ENCODE data around the gene VPS54. TPM values are rescaled to one million over a fixed set of nuclear protein-coding genes. Genes with fewer than 3 reads are reported as not detected.

The VPS54 gene
- total RNA-seq, 2 experiments from 2014 or later: 13.4 to 14.3 TPM

GRCh38 chr2:63893163-63893562, 126.1 kb downstream of the VPS54 start:
- ATAC-seq (no peak), DNase-seq (no peak)
- Mint-ChIP-seq H3K27me3 (ENCODE audit: low read depth) (no peaks in the 10 kb centered on the region), H3K36me3 (ENCODE audit: low read depth) (peaks cover 58% of the 10 kb centered on the region), H3K4me1 (ENCODE audit: low read depth) (no peaks in the 10 kb centered on the region), H3K27ac (no peak overlapping the region), H3K9me3 (ENCODE audit: insufficient read depth) (no peaks in the 10 kb centered on the region), H3K4me3 (no peak overlapping the region)
- POLR2A ChIA-PET: no interaction called here
- CTCF ChIA-PET: interaction anchor here (1.3 kb wide), 1 partner anchor 32 kb away, joined by 5 read pairs; no protein-coding TSS in a partner anchor

- Mint-ChIP-seq H3K27ac (no peak overlapping the region), H3K36me3 (ENCODE audit: low read depth) (peaks cover 57% of the 10 kb centered on the region)
- POLR2A ChIA-PET: no interaction called here
These were observed 127.7 kb downstream of the VPS54 start for GRCh38 chr2:63891488-63892030.

GRCh38 chr2:63890678-63891077, 128.6 kb downstream of the VPS54 start:
- CTCF ChIA-PET: interaction anchor here (0.7 to 1.8 kb wide), 5 partner anchors 9 to 192 kb away, joined by 3 to 6 read pairs (median 5); no protein-coding TSS in a partner anchor
- no peak overlapping the region for H3K4me3 Mint-ChIP-seq
- DNase-seq: no peak
- H3K4me1 Mint-ChIP-seq (ENCODE audit: low read depth): no peaks in the 10 kb centered on the region
- H3K36me3 Mint-ChIP-seq (ENCODE audit: low read depth): peaks cover 55% of the 10 kb centered on the region
- no peaks in the 10 kb centered on the region for H3K27me3 Mint-ChIP-seq (ENCODE audit: low read depth)
- H3K9me3 Mint-ChIP-seq (ENCODE audit: insufficient read depth): no peaks in the 10 kb centered on the region
- POLR2A ChIA-PET: no interaction called here
- ATAC-seq: no peak
- no peak overlapping the region for H3K27ac Mint-ChIP-seq

More at GRCh38 chr2:63891488-63892030, 127.7 kb downstream of the VPS54 start:
- no peaks in the 10 kb centered on the region for H3K4me1 Mint-ChIP-seq (ENCODE audit: low read depth)
- CTCF ChIA-PET: interaction anchor here (0.6 to 1.2 kb wide), 2 partner anchors 14 to 193 kb away, joined by 3 read pairs; no protein-coding TSS in a partner anchor
- DNase-seq: no peak
- H3K27me3 Mint-ChIP-seq (ENCODE audit: low read depth): no peaks in the 10 kb centered on the region
- H3K4me3 Mint-ChIP-seq: no peak overlapping the region
- no peaks in the 10 kb centered on the region for H3K9me3 Mint-ChIP-seq (ENCODE audit: insufficient read depth)
- ATAC-seq: no peak

GRCh38 chr2:63888490-63889402, 130.5 kb downstream of the VPS54 start:
- Mint-ChIP-seq H3K27ac (peak overlapping the region; percentile 24), H3K4me1 (ENCODE audit: low read depth) (no peaks in the 10 kb centered on the region), H3K36me3 (ENCODE audit: low read depth) (peaks cover 60% of the 10 kb centered on the region), H3K9me3 (ENCODE audit: insufficient read depth) (no peaks in the 10 kb centered on the region), H3K4me3 (no peak overlapping the region), H3K27me3 (ENCODE audit: low read depth) (no peaks in the 10 kb centered on the region)
- peak; percentile 74 for ATAC-seq
- ChIA-PET CTCF (interaction anchor here (0.9 to 1.8 kb wide), 6 partner anchors 24 to 196 kb away, joined by 3 to 6 read pairs (median 4); no protein-coding TSS in a partner anchor), POLR2A (no interaction called here)
- peak; percentile 60 for DNase-seq

- peaks cover 60% of the 10 kb centered on the region for H3K36me3 Mint-ChIP-seq (ENCODE audit: low read depth)
These were observed 131.2 kb downstream of the VPS54 start for GRCh38 chr2:63888053-63888452.

GRCh38 chr2:63886445-63886844, 132.8 kb downstream of the VPS54 start:
- Mint-ChIP-seq H3K27ac (no peak overlapping the region), H3K9me3 (ENCODE audit: insufficient read depth) (no peaks in the 10 kb centered on the region), H3K4me3 (no peak overlapping the region), H3K4me1 (ENCODE audit: low read depth) (peaks cover 5% of the 10 kb centered on the region), H3K27me3 (ENCODE audit: low read depth) (no peaks in the 10 kb centered on the region), H3K36me3 (ENCODE audit: low read depth) (peaks cover 63% of the 10 kb centered on the region)
- POLR2A ChIA-PET: no interaction called here
- no peak for DNase-seq
- ATAC-seq: no peak
- CTCF ChIA-PET: interaction anchor here (1.0 kb wide), 1 partner anchor 13 kb away, joined by 3 read pairs; no protein-coding TSS in a partner anchor

More at GRCh38 chr2:63888053-63888452, 131.2 kb downstream of the VPS54 start:
- ATAC-seq: no peak
- no peaks in the 10 kb centered on the region for H3K4me1 Mint-ChIP-seq (ENCODE audit: low read depth)
- peak overlapping the region; percentile 4 for H3K27ac Mint-ChIP-seq
- H3K9me3 Mint-ChIP-seq (ENCODE audit: insufficient read depth): no peaks in the 10 kb centered on the region
- H3K4me3 Mint-ChIP-seq: no peak overlapping the region
- no peak for DNase-seq
- no peaks in the 10 kb centered on the region for H3K27me3 Mint-ChIP-seq (ENCODE audit: low read depth)
- ChIA-PET CTCF (interaction anchor here (1.1 kb wide), 1 partner anchor 26 kb away, joined by 3 read pairs; no protein-coding TSS in a partner anchor), POLR2A (no interaction called here)

GRCh38 chr2:63882395-63883105, 136.7 kb downstream of the VPS54 start:
- ATAC-seq: no peak
- POLR2A ChIA-PET: interaction anchor here (0.8 kb wide), 1 partner anchor 41 kb away, joined by 4 read pairs; the partner anchor contains the start of gene UGP2
- no peaks in the 10 kb centered on the region for H3K9me3 Mint-ChIP-seq (ENCODE audit: insufficient read depth)

GRCh38 chr2:63881205-63881604, 138.0 kb downstream of the VPS54 start:
- Mint-ChIP-seq H3K4me3 (no peak overlapping the region), H3K9me3 (ENCODE audit: insufficient read depth) (no peaks in the 10 kb centered on the region), H3K36me3 (ENCODE audit: low read depth) (peaks cover 61% of the 10 kb centered on the region), H3K27ac (no peak overlapping the region), H3K4me1 (ENCODE audit: low read depth) (peaks cover 14% of the 10 kb centered on the region), H3K27me3 (ENCODE audit: low read depth) (no peaks in the 10 kb centered on the region)
- POLR2A ChIA-PET: no interaction called here
- ATAC-seq (no peak), DNase-seq (no peak)
- CTCF ChIA-PET: no interaction called here

More at GRCh38 chr2:63882395-63883105, 136.7 kb downstream of the VPS54 start:
- H3K36me3 Mint-ChIP-seq (ENCODE audit: low read depth): peaks cover 55% of the 10 kb centered on the region
- peaks cover 12% of the 10 kb centered on the region for H3K4me1 Mint-ChIP-seq (ENCODE audit: low read depth)
- no peak overlapping the region for H3K4me3 Mint-ChIP-seq
- CTCF ChIA-PET: interaction anchor here (1.2 to 1.5 kb wide), 2 partner anchors 11 to 14 kb away, joined by 3 to 4 read pairs; no protein-coding TSS in a partner anchor
- peak overlapping the region; percentile 7 for H3K27ac Mint-ChIP-seq
- DNase-seq: no peak
- no peaks in the 10 kb centered on the region for H3K27me3 Mint-ChIP-seq (ENCODE audit: low read depth)

GRCh38 chr2:63880625-63881024, 138.6 kb downstream of the VPS54 start:
- no peaks in the 10 kb centered on the region for H3K9me3 Mint-ChIP-seq (ENCODE audit: insufficient read depth)
- ATAC-seq (no peak), DNase-seq (no peak)
- ChIA-PET CTCF (no interaction called here), POLR2A (no interaction called here)
- no peak overlapping the region for H3K4me3 Mint-ChIP-seq
- H3K27me3 Mint-ChIP-seq (ENCODE audit: low read depth): no peaks in the 10 kb centered on the region
- H3K36me3 Mint-ChIP-seq (ENCODE audit: low read depth): peaks cover 64% of the 10 kb centered on the region
- H3K4me1 Mint-ChIP-seq (ENCODE audit: low read depth): peaks cover 18% of the 10 kb centered on the region
- H3K27ac Mint-ChIP-seq: no peak overlapping the region

GRCh38 chr2:63879876-63880433, 139.3 kb downstream of the VPS54 start:
- H3K27me3 Mint-ChIP-seq (ENCODE audit: low read depth): no peaks in the 10 kb centered on the region
- peaks cover 19% of the 10 kb centered on the region for H3K4me1 Mint-ChIP-seq (ENCODE audit: low read depth)
- H3K36me3 Mint-ChIP-seq (ENCODE audit: low read depth): peaks cover 64% of the 10 kb centered on the region
- DNase-seq: no peak
- no peak overlapping the region for H3K4me3 Mint-ChIP-seq
- ChIA-PET POLR2A (no interaction called here), CTCF (no interaction called here)
- ATAC-seq: no peak
- no peaks in the 10 kb centered on the region for H3K9me3 Mint-ChIP-seq (ENCODE audit: insufficient read depth)
- no peak overlapping the region for H3K27ac Mint-ChIP-seq

GRCh38 chr2:63878486-63878885, 140.7 kb downstream of the VPS54 start:
- ATAC-seq (no peak), DNase-seq (no peak)
- peaks cover 67% of the 10 kb centered on the region for H3K36me3 Mint-ChIP-seq (ENCODE audit: low read depth)
- ChIA-PET CTCF (interaction anchor here (0.9 to 1.0 kb wide), 2 partner anchors 17 to 22 kb away, joined by 3 to 4 read pairs; no protein-coding TSS in a partner anchor), POLR2A (interaction anchor here (0.7 to 1.2 kb wide), 2 partner anchors 12 to 25 kb away, joined by 3 read pairs; no protein-coding TSS in a partner anchor)
- no peak overlapping the region for H3K4me3 Mint-ChIP-seq
- H3K9me3 Mint-ChIP-seq (ENCODE audit: insufficient read depth): no peaks in the 10 kb centered on the region
- H3K4me1 Mint-ChIP-seq (ENCODE audit: low read depth): peaks cover 24% of the 10 kb centered on the region
- no peaks in the 10 kb centered on the region for H3K27me3 Mint-ChIP-seq (ENCODE audit: low read depth)
- no peak overlapping the region for H3K27ac Mint-ChIP-seq

Measured in activated CD8-positive, alpha-beta T cell treated with anti-CD3 and anti-CD28 coated beads, Interleukin-2, amount 10 ng/mL, durations not matched to agents 7 days and 5 days (primary cell).